Fibroblast of skin of left biceps (primary cell): ENCODE results near the gene TBX2.

Experiments
- DNase-seq, 2 experiments: peaks; one replicate each; pipeline ENCODE4 v3.0.0-alpha.2; 2013; ENCODE audit warnings: low read depth in 2 of 2

The TBX2 gene

GRCh38 chr17:61453566-61454380 lies 54.1 kb downstream of the TBX2 start:
- no peak for DNase-seq

DNA sequence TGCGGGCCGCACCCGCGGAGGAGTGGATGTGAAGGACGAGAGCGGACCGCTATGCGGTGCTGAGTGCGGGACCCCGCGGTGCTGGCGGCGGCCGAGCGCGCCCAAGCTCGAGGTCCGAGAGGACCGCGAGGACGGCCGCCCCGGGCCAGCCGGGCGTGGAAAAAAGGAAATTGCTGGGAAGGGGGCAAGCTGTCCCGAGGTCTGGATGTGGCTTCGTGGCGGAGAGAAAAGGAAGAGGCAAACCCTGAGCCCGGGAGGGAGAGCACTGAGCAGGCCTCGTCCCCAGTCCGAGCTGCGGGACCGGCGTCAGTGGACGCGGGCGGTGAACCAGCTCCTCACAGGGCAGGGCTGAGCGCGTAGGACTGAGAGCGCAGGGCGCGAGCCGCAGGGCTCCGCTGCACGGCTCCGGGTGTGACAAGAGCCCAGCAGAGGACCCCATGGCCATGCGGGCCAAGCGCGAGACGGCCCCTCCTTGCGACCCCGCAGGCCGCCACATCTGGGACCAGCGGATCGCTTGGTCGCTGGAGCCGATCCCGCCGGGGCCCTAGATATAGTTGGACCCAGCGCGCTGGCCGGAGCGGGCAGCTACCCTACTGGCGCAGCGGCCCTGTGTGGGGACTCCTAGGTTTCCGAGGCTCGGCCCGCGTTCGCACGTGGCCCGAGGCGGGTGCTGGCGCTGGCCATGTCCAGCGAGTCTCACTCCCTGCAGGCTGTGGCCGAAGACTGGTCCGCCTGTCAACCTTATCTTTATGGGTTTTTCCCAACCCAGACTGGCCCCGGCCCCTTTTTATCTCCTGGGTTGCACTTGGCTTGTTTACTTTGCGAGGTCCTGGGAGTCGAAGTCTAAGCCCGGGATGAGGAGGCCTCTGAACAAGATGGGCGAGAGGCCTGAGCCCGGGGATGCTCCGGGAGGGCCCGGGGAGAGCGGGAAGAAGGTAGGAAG lies 55.0 kb downstream of the TBX2 start:
- no peak for DNase-seq

- DNase-seq = no peak
These were observed 55.8 kb downstream of the TBX2 start for GRCh38 chr17:61455324-61456060.

GRCh38 chr17:61456061-61456681 lies 56.5 kb downstream of the TBX2 start:
- DNase-seq = no peak

GRCh38 chr17:61456688-61457225 lies 57.1 kb downstream of the TBX2 start:
- DNase-seq = no peak

GRCh38 chr17:61457226-61457983 lies 57.8 kb downstream of the TBX2 start:
- no peak for DNase-seq

GRCh38 chr17:61458000-61458399 lies 58.4 kb downstream of the TBX2 start:
- no peak for DNase-seq

- DNase-seq = no peak
These were observed 58.9 kb downstream of the TBX2 start for GRCh38 chr17:61458421-61459141.
